ENCODE results near the gene AOX1.

GRCh38 chr2:200705305-200706041, 119.7 kb downstream of the AOX1 start:
- TF ChIP-seq POLR2A (IDR thresholded peaks at IDR 0.05) = no peak
- no peak for TF ChIP-seq CTCF (IDR thresholded peaks at IDR 0.05)
